AG20443 (cell line): ENCODE measurements around the gene NLRP12.
"Not testable (repeated sequence)": the region's sequence is repeated elsewhere in the genome, so short reads cannot be mapped to it uniquely, and the experiment has no call there.

Experiments
- DNase-seq: peaks from one replicate; pipeline ENCODE4 v3.0.0; 2012; ENCODE audit warnings: low spot score, mixed read lengths

The NLRP12 gene

DNA sequence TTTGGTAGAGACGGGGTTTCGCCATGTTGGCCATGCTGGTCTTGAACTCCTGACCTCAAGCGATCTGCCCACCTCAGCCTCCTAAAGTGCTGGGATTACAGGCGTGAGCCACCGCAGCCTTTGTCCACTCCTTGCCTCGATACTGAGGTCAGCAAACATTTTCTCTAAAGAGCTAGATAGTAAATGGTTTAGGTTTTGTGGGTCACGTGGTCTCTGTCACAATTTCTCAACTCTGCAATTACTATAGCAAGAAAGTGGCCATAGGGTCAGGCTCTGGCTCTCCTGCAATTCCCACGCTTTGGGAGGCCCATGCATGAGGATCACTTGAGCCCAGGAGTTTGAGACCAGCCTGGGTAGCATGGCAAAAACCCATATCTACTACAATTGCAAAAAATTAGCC is 42.8 kb downstream of the NLRP12 start:
- DNase-seq = not testable (repeated sequence)

DNA sequence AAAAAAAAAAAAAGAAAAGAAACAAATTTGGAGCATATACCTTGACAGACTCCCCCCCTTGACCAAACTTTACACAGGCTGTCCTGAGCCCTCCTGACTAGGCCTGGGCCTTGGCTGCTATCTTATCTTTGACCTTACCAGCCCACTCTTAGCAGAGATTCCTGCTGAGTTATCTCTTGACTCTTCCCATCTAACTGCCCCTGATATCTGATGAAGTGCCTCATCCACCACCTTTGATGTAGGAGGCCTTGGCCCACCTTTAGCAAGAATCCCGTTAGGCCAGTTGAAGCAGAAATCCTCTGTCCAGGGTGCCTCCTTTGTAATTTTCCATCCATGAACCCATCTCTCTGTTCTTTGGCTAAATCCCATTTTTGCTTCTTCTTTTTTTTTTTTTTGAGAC is 43.6 kb downstream of the NLRP12 start:
- DNase-seq = no peak

DNA sequence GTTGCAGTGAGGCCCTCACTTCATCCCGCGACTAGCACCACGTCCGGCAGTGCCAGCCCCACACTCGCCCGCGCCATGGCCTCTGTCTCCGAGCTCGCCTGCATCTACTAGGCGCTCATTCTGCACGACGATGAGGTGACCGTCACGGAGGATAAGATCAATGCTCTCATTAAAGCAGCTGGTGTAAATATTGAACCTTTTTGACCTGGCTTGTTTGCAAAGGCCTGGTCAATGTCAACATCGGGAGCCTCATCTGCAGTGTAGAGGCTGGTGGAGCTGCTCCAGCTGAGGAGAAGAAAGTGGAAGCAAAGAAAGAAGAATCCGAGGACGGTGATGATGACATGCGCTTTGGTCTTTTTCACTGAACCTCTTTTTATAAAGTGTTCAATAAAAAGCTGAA is 48.6 kb downstream of the NLRP12 start:
- no peak for DNase-seq

DNA sequence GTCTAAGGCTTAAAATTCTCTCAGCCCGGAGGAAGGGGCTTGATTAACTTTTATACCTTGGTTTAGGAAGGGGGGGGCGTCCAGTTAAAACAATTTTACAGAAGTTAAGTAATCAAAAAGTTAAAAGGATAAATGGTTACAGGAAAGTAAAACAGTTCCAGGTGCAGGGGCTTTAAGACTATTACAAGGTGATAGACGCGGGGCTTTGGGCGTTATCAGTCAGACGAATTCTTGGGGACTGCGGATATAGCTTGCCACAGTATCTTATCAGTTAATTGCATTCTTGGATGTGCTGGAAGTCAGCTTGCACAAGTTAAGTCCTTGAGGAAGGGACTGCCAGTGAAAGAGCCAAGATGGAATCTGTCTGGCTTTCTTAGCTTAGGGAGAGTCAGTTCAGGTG is 49.6 kb downstream of the NLRP12 start:
- DNase-seq = not testable (repeated sequence)

DNA sequence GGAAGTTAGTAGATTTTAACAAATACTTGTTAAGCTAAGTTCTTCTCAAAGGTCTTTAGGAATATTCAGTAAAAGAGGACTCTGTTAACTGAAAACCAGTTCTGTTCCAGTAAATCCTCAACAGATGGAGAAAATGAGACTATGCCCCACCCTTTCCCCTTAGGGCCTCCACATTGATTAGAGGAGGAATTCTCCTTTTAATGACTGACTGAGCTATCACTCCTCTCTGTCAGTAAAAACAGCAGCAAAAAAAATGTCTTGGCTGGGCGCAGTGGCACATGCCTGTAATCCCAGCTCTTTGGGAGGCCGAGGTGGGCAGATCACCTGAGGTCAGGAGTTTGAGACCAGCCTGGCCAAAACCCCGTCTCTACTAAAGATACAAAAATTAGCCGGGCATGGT is 50.1 kb downstream of the NLRP12 start:
- no peak for DNase-seq

DNA sequence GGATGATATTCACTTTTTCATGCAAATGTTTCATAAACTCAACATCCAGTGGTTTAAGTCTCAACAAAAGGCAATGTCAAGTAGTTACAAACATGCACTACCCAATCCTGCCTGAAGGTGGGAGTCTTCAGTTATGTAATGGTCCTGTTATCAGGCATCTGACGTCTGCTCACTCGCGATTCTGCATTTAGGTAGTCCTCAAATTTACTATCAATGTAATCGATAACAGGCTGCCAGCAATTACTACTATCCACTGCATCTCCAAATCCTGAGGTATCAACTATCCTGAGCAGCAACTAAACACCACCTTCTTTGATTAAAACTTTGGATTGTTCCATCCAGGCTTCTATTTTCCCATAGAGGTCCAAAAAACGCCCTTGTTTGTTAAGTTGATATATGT is 51.2 kb downstream of the NLRP12 start:
- DNase-seq = peak; percentile 61

DNA sequence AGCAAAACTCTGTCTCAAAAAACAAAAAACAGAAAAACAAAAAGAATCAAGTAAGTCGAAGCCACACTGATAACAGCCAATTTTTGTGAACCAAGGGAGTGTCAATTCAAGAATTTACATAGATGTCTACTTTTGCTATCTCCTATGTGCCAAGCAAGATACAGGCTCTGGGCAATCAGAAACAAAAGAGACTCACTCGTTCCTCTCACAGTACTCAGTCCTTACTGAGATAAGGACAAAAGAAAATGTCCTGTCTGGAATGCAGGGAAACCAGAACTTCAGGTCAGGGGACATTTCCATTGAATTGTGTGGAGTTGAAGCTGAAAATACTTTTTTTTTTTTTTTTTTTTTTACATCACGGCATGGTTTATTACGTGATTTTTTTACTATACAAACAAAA is 53.0 kb downstream of the NLRP12 start:
- DNase-seq = no peak

DNA sequence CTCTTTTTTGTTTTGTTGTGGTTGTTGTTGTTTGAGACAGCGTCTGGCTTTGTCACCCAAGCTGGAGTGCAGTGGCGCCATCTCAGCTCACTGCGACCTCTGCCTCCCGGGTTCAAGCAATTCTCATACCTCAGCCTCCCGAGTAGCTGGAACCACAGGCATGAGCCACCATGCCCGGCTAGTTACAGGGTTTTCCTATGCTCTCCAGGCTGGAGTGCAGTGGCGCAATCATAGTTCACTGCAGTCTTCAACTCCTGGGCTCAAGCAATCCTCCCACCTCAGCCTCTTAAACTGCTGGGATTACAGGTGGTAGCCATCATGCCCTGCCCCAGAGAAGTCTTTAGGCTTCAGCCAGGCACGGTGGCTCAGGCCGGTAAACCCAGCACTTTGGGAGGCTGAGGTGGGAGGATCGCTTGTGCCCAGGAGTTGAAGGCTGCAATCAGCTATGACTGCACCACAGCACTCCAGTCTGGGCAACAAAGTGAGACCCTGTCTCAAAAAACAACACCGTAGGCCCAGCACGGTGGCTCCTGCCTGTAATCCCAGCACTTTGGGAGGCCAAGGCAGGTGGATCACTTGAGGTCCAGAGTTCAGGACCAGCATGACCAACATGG is 54.3 kb downstream of the NLRP12 start:
- not testable (repeated sequence) for DNase-seq

DNA sequence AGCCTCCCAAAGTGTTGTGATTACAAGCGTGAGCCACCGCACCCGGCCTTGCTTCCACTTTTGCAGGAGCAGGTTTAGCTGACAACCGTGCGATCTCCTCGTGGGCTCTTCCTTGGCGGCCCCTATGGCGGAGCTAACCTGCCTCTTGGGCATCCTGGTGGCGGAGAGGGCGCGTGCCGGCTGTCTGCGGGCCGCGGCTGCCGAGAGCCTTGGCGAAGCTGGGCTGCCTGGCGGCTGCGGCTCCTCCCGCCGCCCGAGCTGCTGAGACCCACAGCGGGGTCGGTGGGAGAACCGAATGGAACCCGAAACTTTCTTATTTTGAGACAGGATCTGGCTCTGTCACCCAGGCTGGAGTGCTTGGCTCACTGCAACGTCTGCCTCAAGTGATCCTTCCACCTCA is 55.7 kb downstream of the NLRP12 start:
- no peak for DNase-seq

DNA sequence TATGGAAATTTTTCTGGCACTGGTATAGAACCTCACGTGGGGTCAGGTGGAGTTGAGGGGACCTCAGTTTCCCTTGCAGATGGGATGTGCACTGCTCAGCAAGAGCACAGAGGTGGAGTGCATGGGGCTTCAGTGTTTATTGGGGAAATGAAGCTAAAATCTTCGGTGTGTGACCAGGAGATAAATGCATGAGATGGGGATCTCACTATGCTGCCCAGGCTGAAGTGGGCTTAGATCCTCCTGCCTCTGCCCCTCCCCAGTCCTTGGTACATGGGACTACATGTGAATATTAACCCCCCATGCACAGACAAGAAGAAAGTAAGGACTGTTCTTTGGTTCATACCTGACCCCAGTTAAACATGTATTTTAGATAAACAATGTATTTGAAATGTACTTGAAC is 65.1 kb downstream of the NLRP12 start:
- not testable (repeated sequence) for DNase-seq
